Right renal pelvis (tissue), 4 donors: ENCODE results near the gene IGFBP6. TPM values are rescaled to one million over a fixed set of nuclear protein-coding genes. Genes with fewer than 3 reads are reported as not detected.

Source experiments
- DNase-seq, 4 donors: peaks; one replicate each; pipeline ENCODE4 v3.0.0-alpha.2; 2013; ENCODE audit warnings: low read depth in 4 of 4, low spot score in 3 of 4, missing footprints in 1 of 4
- polyA plus RNA-seq, 4 donors: library from polyadenylated mRNA; unstranded; fragments of 120-200 nt; gene quantifications; one replicate each; pipeline ENCODE4 v1.2.1, GENCODE V29; 2013; ENCODE audit not compliant: insufficient read length in 4 of 4

IGFBP6 gene
- 10 to 100 TPM; 11.0 to 26.8 (median 12.7) TPM for polyA plus RNA-seq

GRCh38 chr12:53097564-53098353, at the start of gene IGFBP6:
Gene IGFBP6 (plus strand): TSS chr12:53097667. CDS start chr12:53097718, 51 bp downstream.
- peak in 1 of 4 donors; percentile 44 for DNase-seq

GRCh38 chr12:53048033-53048779, 49.3 kb upstream of the IGFBP6 start:
- no peak for DNase-seq

GRCh38 chr12:53048780-53049401, 48.6 kb upstream of the IGFBP6 start:
- peak in 1 of 4 donors; percentile 72 for DNase-seq

- no peak for DNase-seq
Observed at GRCh38 chr12:53049571-53050318, 47.7 kb upstream of the IGFBP6 start, which contains the start of gene TNS2. Gene TNS2 (plus strand): TSS chr12:53050065. CDS start chr12:53050186, 121 bp downstream.

GRCh38 chr12:53050426-53051057, 46.9 kb upstream of the IGFBP6 start:
- DNase-seq, result no peak

GRCh38 chr12:53051058-53051880, 46.2 kb upstream of the IGFBP6 start:
- no peak for DNase-seq

GRCh38 chr12:53051881-53052412, 45.5 kb upstream of the IGFBP6 start:
- no peak for DNase-seq

- no peak for DNase-seq
Observed at GRCh38 chr12:53052419-53053217, 44.8 kb upstream of the IGFBP6 start.

- no peak for DNase-seq
Observed at GRCh38 chr12:53053218-53054111, 44.0 kb upstream of the IGFBP6 start.

- peak in 2 of 4 donors; percentile 88 to 91 for DNase-seq
Observed at GRCh38 chr12:53054112-53054878, 43.2 kb upstream of the IGFBP6 start.

GRCh38 chr12:53055471-53056266, 41.8 kb upstream of the IGFBP6 start:
- no peak for DNase-seq

GRCh38 chr12:53056296-53056695, 41.2 kb upstream of the IGFBP6 start:
- DNase-seq, result no peak

GRCh38 chr12:53056901-53057300, 40.6 kb upstream of the IGFBP6 start:
- DNase-seq, result no peak

- no peak for DNase-seq
Observed at GRCh38 chr12:53057816-53058500, 39.5 kb upstream of the IGFBP6 start.
